HFF-Myc (cell line): ENCODE measurements around the gene OR13J1.

Experiments
- DNase-seq: peaks from one replicate; pipeline ENCODE4 v3.0.0-alpha.2; 2011; ENCODE audit warnings: low read depth; ENCODE audit errors: extremely low read depth
- H3K4me3 ChIP-seq: replicated peaks from 2 replicates; pipeline ENCODE4 v1.5.1; 2011; ENCODE audit warnings: low read depth, mild to moderate bottlenecking, control low read depth, low read length
- CTCF ChIP-seq: IDR thresholded peaks from 2 replicates; pipeline ENCODE4 v1.5.1; 2012; ENCODE audit warnings: mild to moderate bottlenecking, low read depth, low read length, control low read depth; ENCODE audit errors: missing control alignments

The OR13J1 gene

GRCh38 chr9:35847792-35848572, 22.2 kb downstream of the OR13J1 start:
- peak; percentile 58 for DNase-seq
- no peak for TF ChIP-seq CTCF
- H3K4me3 ChIP-seq = no peak overlapping the region

DNA sequence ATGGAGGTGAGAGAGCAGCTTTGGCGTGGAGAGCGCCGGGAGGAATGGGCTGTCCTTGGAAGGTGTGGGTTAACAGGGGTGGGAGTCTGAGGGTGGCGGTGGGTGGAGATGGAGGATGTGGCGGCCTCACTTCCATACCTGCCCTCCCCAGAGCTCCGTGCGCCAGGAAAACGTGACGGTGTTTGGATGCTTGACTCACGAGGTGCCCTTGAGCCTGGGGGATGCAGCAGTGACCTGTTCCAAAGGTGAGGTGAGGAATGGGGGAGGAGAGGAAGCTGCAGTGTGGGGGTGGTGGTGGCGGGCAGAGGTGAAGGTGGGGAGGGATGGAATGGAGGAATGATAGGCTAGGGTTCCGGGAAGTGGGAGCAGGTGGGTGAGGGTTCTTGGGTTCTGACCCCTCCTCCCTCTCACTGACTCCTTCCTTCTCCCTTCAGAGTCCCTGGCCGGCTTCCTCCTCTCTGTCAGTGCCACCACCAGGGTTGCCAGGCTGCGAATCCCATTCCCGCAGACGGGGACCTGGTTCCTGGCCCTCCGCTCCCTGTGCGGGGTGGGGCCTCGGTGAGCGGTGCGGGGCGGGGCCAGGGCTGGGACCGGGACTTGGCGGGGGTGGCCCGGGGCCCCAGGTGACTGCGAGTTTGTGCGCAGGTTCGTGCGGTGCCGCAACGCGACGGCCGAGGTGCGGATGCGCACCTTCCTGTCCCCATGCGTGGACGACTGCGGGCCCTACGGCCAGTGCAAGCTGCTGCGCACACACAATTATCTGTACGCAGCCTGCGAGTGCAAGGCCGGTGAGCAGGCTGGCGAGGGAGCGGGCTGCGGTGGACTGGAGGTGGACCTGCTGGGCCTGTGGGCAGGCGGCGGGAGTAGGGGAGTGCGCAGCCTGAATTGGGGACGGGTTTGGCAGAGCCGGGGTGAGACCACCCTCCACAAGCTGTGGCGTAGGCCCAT, 24.1 kb downstream of the OR13J1 start:
- TF ChIP-seq CTCF = no peak
- no peak overlapping the region for H3K4me3 ChIP-seq
- DNase-seq = no peak

GRCh38 chr9:35844628-35845270, 25.5 kb downstream of the OR13J1 start:
- no peak for TF ChIP-seq CTCF
- DNase-seq = peak; percentile 65
- no peak overlapping the region for H3K4me3 ChIP-seq

GRCh38 chr9:35842795-35843194, 27.4 kb downstream of the OR13J1 start:
- no peak for TF ChIP-seq CTCF
- no peak overlapping the region for H3K4me3 ChIP-seq
- no peak for DNase-seq

- no peak overlapping the region for H3K4me3 ChIP-seq
- no peak for TF ChIP-seq CTCF
- DNase-seq = no peak
These were observed 28.0 kb downstream of the OR13J1 start for GRCh38 chr9:35842020-35842745.

- no peak overlapping the region for H3K4me3 ChIP-seq
- no peak for TF ChIP-seq CTCF
- no peak for DNase-seq
These were observed 28.6 kb downstream of the OR13J1 start for GRCh38 chr9:35841645-35841900.
